HAP-1 (cell line): ENCODE data around the gene GALNT18.
"Not testable (repeated sequence)": the region's sequence is repeated elsewhere in the genome, so short reads cannot be mapped to it uniquely, and the experiment has no call there.

Source experiments
- DNase-seq, 2 experiments: peaks; one replicate each; pipeline ENCODE4 v3.0.0-alpha.2; 2016 to 2020; ENCODE audit warnings: low spot score in 2 of 2
- H3K27me3 ChIP-seq: fragments of 250-450 bp; sonication (Bioruptor Pico); 2 replicates; pipeline ENCODE4 v1.5.1; 2020; ENCODE audit warnings: low read depth, mild to moderate bottlenecking, moderate library complexity
- H3K36me3 ChIP-seq: fragments of 250-450 bp; sonication (Bioruptor Pico); replicated peaks from 2 replicates; pipeline ENCODE4 v1.5.1; 2020; ENCODE audit warnings: mild to moderate bottlenecking
- H3K4me1 ChIP-seq: fragments of 250-450 bp; sonication (Bioruptor Pico); 2 replicates; pipeline ENCODE4 v1.5.1; 2020; ENCODE audit warnings: mild to moderate bottlenecking
- H3K4me3 ChIP-seq: fragments of 250-450 bp; sonication (Bioruptor Pico); 2 replicates; pipeline ENCODE4 v1.5.1; 2020; ENCODE audit warnings: mild to moderate bottlenecking, moderate library complexity
- H3K9me3 ChIP-seq: fragments of 250-450 bp; sonication (Bioruptor Pico); 2 replicates; pipeline ENCODE4 v1.5.1; 2020; ENCODE audit warnings: mild to moderate bottlenecking, moderate library complexity
- in situ Hi-C: fragments of 300-500 bp; cut with MboI; formaldehyde crosslinking; loops from 3 replicates; pipeline ENCODE4 v1.14.3; 2020; ENCODE audit warnings: low sequenced_read_pairs, inconsistent platforms, mixed read lengths

Gene GALNT18

DNA sequence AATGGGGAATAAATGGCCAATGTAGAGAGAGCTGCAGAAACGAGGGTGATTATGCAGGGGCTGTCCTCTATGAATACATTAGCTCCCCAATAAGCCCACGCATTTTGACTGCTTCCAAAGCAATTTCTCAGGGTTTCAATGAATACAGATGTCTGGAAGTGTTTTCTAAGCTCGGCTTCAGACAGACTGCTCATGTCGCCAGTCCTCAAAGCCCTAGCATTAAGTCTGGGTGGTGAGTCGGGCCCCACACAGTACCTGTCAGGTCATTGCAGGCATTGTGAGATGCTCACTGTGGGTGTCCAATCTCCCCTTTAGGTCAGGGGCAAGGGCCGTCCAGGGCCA, 250.9 kb downstream of the GALNT18 start:
- in situ Hi-C loops: no loop called here
- H3K36me3 ChIP-seq: no peaks in the 10 kb centered on the region; the same call in 1 of the 2 replicates
- DNase-seq: no peak

GRCh38 chr11:11370255-11370961, 251.4 kb downstream of the GALNT18 start:
- no peak for DNase-seq
- Histone ChIP-seq H3K4me1 (peaks cover 3% of the 10 kb centered on the region), H3K4me3 (no peak overlapping the region), H3K36me3 (no peaks in the 10 kb centered on the region; the same call in 1 of the 2 replicates), H3K9me3 (no peaks in the 10 kb centered on the region), H3K27me3 (no peaks in the 10 kb centered on the region)
- in situ Hi-C loops: no loop called here

More for the DNA sequence above, 250.9 kb downstream of the GALNT18 start:
- H3K27me3 ChIP-seq: no peaks in the 10 kb centered on the region
- no peaks in the 10 kb centered on the region for H3K9me3 ChIP-seq
- no peak overlapping the region for H3K4me3 ChIP-seq
- H3K4me1 ChIP-seq: no peaks in the 10 kb centered on the region

DNA sequence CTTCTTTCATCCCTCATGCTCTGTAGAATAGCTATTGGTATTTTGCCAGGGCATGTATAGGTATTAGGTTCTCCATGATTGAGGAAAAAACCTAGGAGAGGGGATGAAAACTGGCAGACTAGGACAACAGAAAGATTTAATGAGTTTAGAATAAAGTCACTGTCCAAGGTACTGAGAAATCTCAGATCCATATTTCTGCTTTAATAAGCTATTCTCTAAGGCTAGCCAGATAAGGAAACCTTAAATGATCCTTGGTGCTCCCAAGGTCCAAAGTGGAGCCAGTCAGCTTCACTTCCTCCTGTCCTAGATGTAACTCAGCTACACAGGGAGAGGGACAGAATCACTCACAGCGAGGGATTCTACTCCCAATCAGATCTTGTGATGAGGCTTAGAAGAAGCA, 255.0 kb downstream of the GALNT18 start:
- Histone ChIP-seq H3K36me3 (no peaks in the 10 kb centered on the region; the same call in 1 of the 2 replicates), H3K4me1 (peaks cover 6% of the 10 kb centered on the region), H3K4me3 (no peak overlapping the region), H3K27me3 (no peaks in the 10 kb centered on the region), H3K9me3 (no peaks in the 10 kb centered on the region)
- DNase-seq: no peak
- in situ Hi-C loops: no loop called here

DNA sequence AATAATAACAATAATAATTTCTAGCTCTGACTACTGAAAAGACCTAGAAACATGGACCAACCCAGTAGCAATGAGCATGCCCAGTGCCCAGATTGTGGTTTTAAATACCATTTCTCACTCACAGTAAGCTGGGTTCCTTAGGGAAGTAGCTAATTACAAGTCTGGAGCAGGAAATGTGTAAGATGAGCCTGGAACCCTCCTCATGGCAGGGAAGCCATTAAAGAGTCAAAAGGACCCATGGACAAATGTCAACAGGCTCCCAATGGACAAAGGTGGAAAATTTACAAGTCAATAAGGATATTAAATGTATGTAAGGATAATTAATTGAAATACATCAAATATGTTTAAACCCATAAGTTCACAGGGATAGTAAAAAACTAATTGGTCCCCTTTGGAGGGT, 258.1 kb downstream of the GALNT18 start:
- H3K9me3 ChIP-seq: no peaks in the 10 kb centered on the region
- in situ Hi-C loops: no loop called here
- peaks cover 6% of the 10 kb centered on the region for H3K4me1 ChIP-seq
- H3K36me3 ChIP-seq: no peaks in the 10 kb centered on the region
- no peak for DNase-seq
- H3K27me3 ChIP-seq: no peaks in the 10 kb centered on the region
- no peak overlapping the region for H3K4me3 ChIP-seq

DNA sequence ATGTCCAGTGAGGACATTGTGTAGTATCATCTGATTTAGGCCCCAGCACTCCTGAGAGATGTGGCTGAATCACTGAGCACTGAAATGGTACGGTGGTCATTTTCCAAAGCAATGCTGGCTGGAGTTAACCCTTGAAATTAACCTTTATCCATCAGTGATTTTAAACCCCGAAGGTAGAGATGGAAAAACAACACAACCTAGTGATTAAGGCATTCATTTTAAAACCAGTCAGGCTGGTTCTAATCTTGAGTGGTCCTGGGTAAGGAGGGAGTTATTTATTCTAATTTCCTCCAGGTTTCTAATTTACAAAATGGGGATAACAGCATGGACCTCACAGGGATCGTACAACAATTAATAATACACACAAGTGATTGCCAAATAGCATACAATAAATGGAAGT, 262.2 kb downstream of the GALNT18 start:
- no peak for DNase-seq
- H3K9me3 ChIP-seq: no peaks in the 10 kb centered on the region
- in situ Hi-C loops: no loop called here
- no peaks in the 10 kb centered on the region for H3K27me3 ChIP-seq
- no peak overlapping the region for H3K4me3 ChIP-seq
- H3K36me3 ChIP-seq: no peaks in the 10 kb centered on the region
- no peaks in the 10 kb centered on the region for H3K4me1 ChIP-seq

DNA sequence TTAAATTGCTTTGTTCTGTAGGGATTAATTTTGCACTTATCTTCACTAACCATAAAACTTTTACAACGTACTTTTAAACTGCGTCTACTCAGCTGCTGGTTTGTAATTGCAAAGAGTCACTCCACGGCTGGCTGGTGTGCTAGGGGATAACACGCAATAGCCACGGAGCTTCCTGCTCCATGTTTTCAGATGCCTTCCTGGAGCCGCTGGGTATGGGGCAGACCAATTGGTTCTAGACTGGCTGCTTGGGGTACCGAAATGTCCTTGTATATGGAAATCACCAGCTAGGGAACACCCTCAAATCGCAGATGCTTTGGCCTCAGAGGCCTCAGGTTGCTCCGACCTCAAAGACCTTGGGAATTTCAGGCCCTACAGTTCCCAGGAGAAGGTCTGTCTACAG, 265.0 kb downstream of the GALNT18 start:
- in situ Hi-C loops: no loop called here
- H3K27me3 ChIP-seq: no peaks in the 10 kb centered on the region
- no peaks in the 10 kb centered on the region for H3K9me3 ChIP-seq
- H3K4me1 ChIP-seq: no peaks in the 10 kb centered on the region
- H3K36me3 ChIP-seq: no peaks in the 10 kb centered on the region
- no peak overlapping the region for H3K4me3 ChIP-seq
- DNase-seq: no peak

GRCh38 chr11:11352878-11353277, 268.9 kb downstream of the GALNT18 start, which contains the start of gene CSNK2A3:
Gene CSNK2A3, minus strand, starts transcription at chr11:11353250. Its CDS starts 131 bp downstream, at chr11:11353119.
- H3K9me3 ChIP-seq, in situ Hi-C loops, H3K27me3 ChIP-seq, H3K4me1 ChIP-seq, DNase-seq, H3K4me3 ChIP-seq, H3K36me3 ChIP-seq: not testable (repeated sequence)

- in situ Hi-C loops, H3K36me3 ChIP-seq, H3K4me1 ChIP-seq, H3K27me3 ChIP-seq, H3K4me3 ChIP-seq, DNase-seq, H3K9me3 ChIP-seq: not testable (repeated sequence)
Observed at GRCh38 chr11:11351851-11352250, 270.0 kb downstream of the GALNT18 start.

- in situ Hi-C loops: no loop called here
- DNase-seq: no peak
- Histone ChIP-seq H3K9me3 (no peaks in the 10 kb centered on the region), H3K36me3 (no peaks in the 10 kb centered on the region), H3K4me3 (no peak overlapping the region), H3K27me3 (no peaks in the 10 kb centered on the region), H3K4me1 (no peaks in the 10 kb centered on the region)
Observed at GRCh38 chr11:11351042-11351586, 270.7 kb downstream of the GALNT18 start.

- no peaks in the 10 kb centered on the region for H3K27me3 ChIP-seq
- in situ Hi-C loops: no loop called here
- no peaks in the 10 kb centered on the region for H3K36me3 ChIP-seq
- no peak for DNase-seq
- H3K9me3 ChIP-seq: no peaks in the 10 kb centered on the region
- no peaks in the 10 kb centered on the region for H3K4me1 ChIP-seq
- H3K4me3 ChIP-seq: no peak overlapping the region
Observed at GRCh38 chr11:11349870-11350337, 271.9 kb downstream of the GALNT18 start.

DNA sequence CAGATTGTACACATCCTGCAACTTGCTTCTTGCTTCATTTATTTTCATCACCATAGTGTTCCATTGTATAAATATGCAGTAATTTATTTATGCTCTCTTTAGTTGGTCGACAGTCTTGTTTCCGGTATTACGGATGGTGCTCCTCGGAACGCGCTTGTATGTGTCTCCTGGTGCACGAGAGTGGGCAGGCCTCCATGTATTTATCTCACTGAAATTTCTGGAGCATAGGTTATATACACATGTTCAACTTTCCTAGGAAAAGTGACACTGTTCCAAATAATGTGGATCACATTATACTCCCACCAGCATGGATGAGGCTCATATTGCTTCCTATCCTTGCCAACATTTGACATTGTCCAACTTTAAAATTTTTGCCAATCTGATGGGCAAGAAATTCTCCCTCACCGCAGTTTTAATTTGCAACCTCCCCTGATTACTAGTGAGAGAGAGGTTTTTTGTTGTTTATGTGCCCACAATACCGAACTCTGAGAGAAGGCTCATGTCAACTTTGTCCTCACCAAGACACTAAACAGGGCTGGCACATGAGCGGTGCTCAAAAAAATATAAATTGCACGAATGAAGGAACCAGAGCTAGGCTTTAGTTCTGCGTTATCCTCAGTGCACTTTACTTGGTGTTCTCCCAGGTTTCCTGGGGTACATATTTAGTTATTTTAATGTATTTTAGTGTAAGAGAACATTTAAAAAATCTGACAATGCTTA, 272.5 kb downstream of the GALNT18 start:
- in situ Hi-C loops: no loop called here
- no peaks in the 10 kb centered on the region for H3K9me3 ChIP-seq
- H3K27me3 ChIP-seq: no peaks in the 10 kb centered on the region

DNA sequence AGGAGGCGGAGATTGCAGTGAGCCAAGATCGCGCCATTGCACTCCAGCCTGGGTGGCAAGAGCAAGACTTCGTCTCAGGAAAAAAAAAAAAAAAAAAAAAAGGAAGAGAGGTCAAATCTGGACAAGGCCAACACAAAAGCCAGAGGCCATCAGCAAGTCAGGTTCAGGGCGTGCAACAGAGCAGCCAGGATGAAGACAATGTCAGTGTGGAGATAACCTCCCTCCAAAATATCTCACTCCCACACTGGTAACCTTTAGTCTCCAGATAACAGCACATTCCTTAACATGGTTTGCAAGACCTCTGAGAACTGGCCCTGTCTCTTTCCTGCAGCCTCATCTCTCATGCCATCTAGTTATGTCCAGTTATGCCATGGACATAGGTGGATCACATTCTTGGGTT, 273.5 kb downstream of the GALNT18 start:
- Histone ChIP-seq H3K9me3 (no peaks in the 10 kb centered on the region), H3K4me3 (no peak overlapping the region), H3K4me1 (no peaks in the 10 kb centered on the region), H3K36me3 (no peaks in the 10 kb centered on the region), H3K27me3 (no peaks in the 10 kb centered on the region)
- in situ Hi-C loops: no loop called here
- no peak for DNase-seq

More for the DNA sequence above, 272.5 kb downstream of the GALNT18 start:
- no peak for DNase-seq
- Histone ChIP-seq H3K4me1 (no peaks in the 10 kb centered on the region), H3K36me3 (no peaks in the 10 kb centered on the region), H3K4me3 (no peak overlapping the region)

GRCh38 chr11:11347592-11347991, 274.2 kb downstream of the GALNT18 start:
- DNase-seq: no peak
- Histone ChIP-seq H3K27me3 (no peaks in the 10 kb centered on the region), H3K4me3 (no peak overlapping the region), H3K4me1 (no peaks in the 10 kb centered on the region), H3K36me3 (no peaks in the 10 kb centered on the region), H3K9me3 (no peaks in the 10 kb centered on the region)
- in situ Hi-C loops: no loop called here

GRCh38 chr11:11346303-11346702, 275.5 kb downstream of the GALNT18 start:
- Histone ChIP-seq H3K27me3 (no peaks in the 10 kb centered on the region), H3K4me3 (no peak overlapping the region), H3K36me3 (no peaks in the 10 kb centered on the region), H3K9me3 (no peaks in the 10 kb centered on the region), H3K4me1 (no peaks in the 10 kb centered on the region)
- in situ Hi-C loops: no loop called here
- no peak for DNase-seq
